Karpas-422 (cell line): Measurements from ENCODE around the gene PTPRG. TPM values are rescaled to one million over a fixed set of nuclear protein-coding genes. Genes with fewer than 3 reads are reported as not detected.

ENCODE experiments used
- DNase-seq: peaks from one replicate; pipeline ENCODE4 v3.0.0-alpha.2; 2015
- H2AFZ ChIP-seq: fragments of 200-600 bp; sonication (generic); 2 replicates; pipeline ENCODE4 v1.6.1; 2014; ENCODE audit warnings: antibody characterized with exemption, low read length, mixed read lengths
- H3K27ac ChIP-seq: fragments of 200-600 bp; sonication (generic); 2 replicates; pipeline ENCODE4 v1.5.1; 2014; ENCODE audit warnings: mild to moderate bottlenecking, low read length, moderate library complexity
- H3K27me3 ChIP-seq: fragments of 200-600 bp; sonication (generic); 2 replicates; pipeline ENCODE4 v1.6.1; 2014; ENCODE audit warnings: low read length, mixed read lengths
- H3K36me3 ChIP-seq: fragments of 200-600 bp; sonication (generic); 2 replicates; pipeline ENCODE4 v1.6.1; 2014; ENCODE audit warnings: low read length, mixed read lengths; ENCODE audit not compliant: insufficient read depth
- H3K4me1 ChIP-seq: fragments of 200-600 bp; sonication (generic); 2 replicates; pipeline ENCODE4 v1.6.1; 2014; ENCODE audit warnings: mild to moderate bottlenecking, low read length, mixed read lengths
- H3K4me2 ChIP-seq: fragments of 200-600 bp; sonication (generic); 2 replicates; pipeline ENCODE4 v1.6.1; 2014; ENCODE audit warnings: low read length, low read depth, mild to moderate bottlenecking; ENCODE audit not compliant: poor library complexity, severe bottlenecking
- H3K4me3 ChIP-seq: fragments of 200-600 bp; sonication (generic); 2 replicates; pipeline ENCODE4 v1.5.1; 2014; ENCODE audit warnings: mild to moderate bottlenecking, antibody characterized with exemption, low read length, mixed read lengths
- H3K79me2 ChIP-seq: fragments of 200-600 bp; sonication (generic); 2 replicates; pipeline ENCODE4 v1.6.1; 2014; ENCODE audit warnings: mild to moderate bottlenecking, low read length, mixed read lengths
- H3K9ac ChIP-seq: fragments of 200-600 bp; sonication (generic); 2 replicates; pipeline ENCODE4 v1.6.0; 2014; ENCODE audit warnings: low read length
- H3K9me2 ChIP-seq: fragments of 200-600 bp; sonication (generic), shearing (Covaris generic); replicated peaks from 2 replicates; pipeline ENCODE4 v1.6.0; 2014; ENCODE audit warnings: mild to moderate bottlenecking, low read length, moderate library complexity; ENCODE audit not compliant: insufficient read depth
- H3K9me3 ChIP-seq: fragments of 300-700, 200-600 bp; sonication (generic); 2 replicates; pipeline ENCODE4 v1.6.1; 2014; ENCODE audit warnings: low read length, mixed read lengths
- H4K20me1 ChIP-seq: fragments of 200-600 bp; sonication (generic); 2 replicates; pipeline ENCODE4 v1.6.1; 2014; ENCODE audit warnings: mild to moderate bottlenecking, antibody characterized with exemption, low read length, low read depth; ENCODE audit not compliant: insufficient read depth
- total RNA-seq: library from RNA; depleted of rRNA; stranded (reverse); fragments of >200 nt; shearing (Covaris generic); gene quantifications from 2 replicates; pipeline ENCODE4 v1.2.3, GENCODE V29; 2014; ENCODE audit warnings: low replicate concordance

PTPRG gene
- total RNA-seq, 1 experiment from 2014 or later, result not detected

DNA sequence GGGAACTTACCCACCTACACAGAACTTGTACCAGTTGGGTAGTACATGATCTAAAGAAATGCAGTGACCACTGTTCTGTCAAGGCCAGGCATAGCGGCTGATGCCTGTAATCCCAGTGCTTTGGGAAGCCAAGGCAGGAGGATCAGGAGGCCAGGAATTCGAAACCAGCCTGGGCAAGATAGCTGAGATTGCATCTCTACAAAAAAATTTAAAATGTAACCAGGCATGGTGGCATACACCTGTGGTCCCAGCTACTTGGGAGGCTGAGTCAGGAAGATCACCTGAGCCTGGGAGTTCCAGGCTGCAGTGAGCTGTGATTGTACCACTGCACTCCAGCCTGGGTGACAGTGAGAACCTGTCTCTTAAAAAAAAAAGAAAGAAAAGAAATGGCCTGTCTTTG lies 491.0 kb downstream of the PTPRG start:
- Histone ChIP-seq H3K36me3 (no peaks in the 10 kb centered on the region), H3K9me3 (no peaks in the 10 kb centered on the region), H2AFZ (no peak overlapping the region), H3K4me1 (no peaks in the 10 kb centered on the region), H3K4me2 (no peak overlapping the region), H3K4me3 (no peak overlapping the region), H3K9ac (no peak overlapping the region), H3K27me3 (no peaks in the 10 kb centered on the region), H3K79me2 (no peaks in the 10 kb centered on the region), H3K27ac (no peak overlapping the region), H3K9me2 (no peaks in the 10 kb centered on the region), H4K20me1 (no peaks in the 10 kb centered on the region)
- DNase-seq, result no peak

DNA sequence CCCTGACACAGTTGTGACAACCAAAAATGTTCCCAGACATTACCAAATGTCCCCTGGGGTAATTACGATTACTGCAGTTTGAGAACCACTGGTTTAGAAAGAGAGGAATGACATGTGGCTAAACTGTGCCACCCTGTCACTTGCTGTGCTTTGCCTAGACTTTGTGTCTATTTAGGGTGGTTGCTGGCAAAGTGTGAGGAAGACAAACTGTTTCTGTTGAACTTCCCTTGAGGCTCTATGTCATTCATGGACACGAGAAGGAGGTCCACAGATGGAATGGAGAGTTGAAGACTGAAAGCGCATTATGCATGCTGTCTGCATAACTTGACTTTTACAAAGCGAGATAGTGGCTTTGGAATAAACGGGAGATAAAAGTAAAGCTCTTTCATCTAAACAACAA lies 495.3 kb downstream of the PTPRG start:
- Histone ChIP-seq H3K36me3 (no peaks in the 10 kb centered on the region), H2AFZ (no peak overlapping the region), H3K27me3 (no peaks in the 10 kb centered on the region), H3K4me2 (no peak overlapping the region), H3K9ac (no peak overlapping the region), H3K9me3 (no peaks in the 10 kb centered on the region), H3K9me2 (no peaks in the 10 kb centered on the region), H3K79me2 (no peaks in the 10 kb centered on the region), H3K4me1 (no peaks in the 10 kb centered on the region), H3K27ac (no peak overlapping the region), H4K20me1 (no peaks in the 10 kb centered on the region), H3K4me3 (no peak overlapping the region)
- no peak for DNase-seq

DNA sequence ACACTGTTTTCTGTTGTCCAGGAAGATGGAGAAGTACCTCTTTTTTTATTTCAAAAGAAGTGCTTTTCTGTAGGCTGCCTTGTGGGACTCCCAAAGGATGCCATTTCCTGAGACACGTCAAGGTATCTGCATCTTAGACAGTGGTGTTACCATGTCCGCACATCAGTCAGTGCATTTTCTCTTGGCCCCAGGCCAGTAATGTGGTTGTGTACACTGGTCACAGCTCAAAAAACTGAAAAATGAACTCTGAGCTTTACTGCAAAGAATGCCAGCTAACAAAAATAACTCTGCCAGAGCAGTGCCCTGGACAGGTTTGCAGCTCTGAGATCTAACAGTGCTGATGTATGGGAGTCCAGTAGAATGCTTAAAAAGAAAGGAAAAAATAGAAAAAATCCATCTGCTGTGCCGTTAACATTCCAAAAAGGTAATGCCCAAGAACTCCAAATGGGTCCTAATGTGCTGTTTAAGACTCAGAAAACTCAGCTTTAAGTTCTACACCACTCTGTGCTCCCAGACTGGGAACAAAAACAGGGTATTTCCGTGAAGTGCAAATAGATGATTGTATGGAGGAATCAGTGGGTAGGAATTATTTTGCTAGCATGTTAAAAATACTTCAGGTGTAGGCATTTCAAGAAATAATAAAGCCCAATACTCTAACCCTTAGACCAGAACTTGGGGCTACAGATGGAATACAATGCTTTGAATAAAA lies 496.1 kb downstream of the PTPRG start:
- no peaks in the 10 kb centered on the region for H4K20me1 ChIP-seq
- H3K9ac ChIP-seq, result no peak overlapping the region
- H3K4me1 ChIP-seq, result no peaks in the 10 kb centered on the region
- H3K9me3 ChIP-seq, result no peaks in the 10 kb centered on the region
- H3K36me3 ChIP-seq, result no peaks in the 10 kb centered on the region
- no peak for DNase-seq
- no peaks in the 10 kb centered on the region for H3K27me3 ChIP-seq
- H2AFZ ChIP-seq, result no peak overlapping the region
- no peak overlapping the region for H3K27ac ChIP-seq
- H3K4me2 ChIP-seq, result no peak overlapping the region
- H3K9me2 ChIP-seq, result no peaks in the 10 kb centered on the region
- H3K4me3 ChIP-seq, result no peak overlapping the region
- H3K79me2 ChIP-seq, result no peaks in the 10 kb centered on the region

DNA sequence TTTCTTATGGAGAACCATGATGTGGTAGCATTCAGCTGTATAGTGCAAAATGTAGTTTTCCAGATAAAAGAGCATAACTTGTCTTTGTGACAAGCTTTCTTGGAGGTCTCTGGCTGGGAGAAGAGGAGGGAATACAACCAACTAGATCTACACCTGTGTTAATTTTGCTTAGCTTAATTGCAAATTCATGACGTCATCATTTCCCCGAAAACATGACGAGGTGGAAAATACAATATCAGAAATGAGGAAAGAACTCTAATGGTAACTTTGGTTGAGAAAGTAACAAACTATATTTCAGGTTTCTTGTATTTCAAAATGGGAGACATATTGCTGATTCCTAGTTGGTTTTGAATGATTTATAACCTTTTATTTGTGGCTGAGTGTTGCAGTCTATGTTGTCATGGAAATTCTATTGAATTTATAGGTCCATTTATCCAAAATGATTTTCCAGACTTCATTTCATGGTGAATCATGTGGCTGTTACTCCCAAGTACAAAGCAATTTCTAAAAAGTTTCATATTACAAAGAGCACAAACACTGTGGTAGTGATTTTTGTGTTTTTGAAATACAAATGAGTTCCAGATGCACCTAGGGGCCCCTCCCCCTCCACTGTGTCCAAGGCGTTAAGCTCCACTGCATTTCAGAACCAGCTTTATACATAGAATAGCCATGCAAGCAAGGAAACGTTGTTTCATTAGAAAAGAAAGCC lies 504.8 kb downstream of the PTPRG start:
- no peak overlapping the region for H3K4me2 ChIP-seq
- no peaks in the 10 kb centered on the region for H3K79me2 ChIP-seq
- no peaks in the 10 kb centered on the region for H3K4me1 ChIP-seq
- H3K27ac ChIP-seq, result no peak overlapping the region
- no peak overlapping the region for H3K9ac ChIP-seq
- no peaks in the 10 kb centered on the region for H3K27me3 ChIP-seq
- no peaks in the 10 kb centered on the region for H3K9me2 ChIP-seq
- no peak overlapping the region for H3K4me3 ChIP-seq
- no peaks in the 10 kb centered on the region for H3K36me3 ChIP-seq
- no peaks in the 10 kb centered on the region for H4K20me1 ChIP-seq
- no peak for DNase-seq
- no peaks in the 10 kb centered on the region for H3K9me3 ChIP-seq
- no peak overlapping the region for H2AFZ ChIP-seq

DNA sequence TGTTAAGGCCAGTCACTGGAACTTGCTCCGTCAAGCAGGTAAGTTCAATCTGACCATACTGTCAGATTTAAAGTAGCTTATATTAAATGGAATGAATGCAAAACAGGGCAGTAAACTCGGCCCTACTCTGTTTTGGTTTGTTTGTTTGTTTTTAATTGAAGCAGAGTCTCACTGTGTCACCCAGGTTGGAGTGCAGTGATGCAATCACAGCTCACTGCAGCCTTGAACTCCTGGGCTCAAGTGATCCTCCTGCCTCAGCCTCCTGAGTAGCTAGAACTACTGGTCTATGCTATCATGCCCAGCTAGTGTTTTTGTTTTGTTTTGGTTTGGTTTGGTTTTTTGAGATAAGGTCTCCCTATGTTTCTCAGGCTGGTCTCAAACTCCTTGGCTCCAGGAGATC lies 507.0 kb downstream of the PTPRG start:
- Histone ChIP-seq H3K4me2 (no peak overlapping the region), H2AFZ (no peak overlapping the region), H3K36me3 (no peaks in the 10 kb centered on the region), H3K9me3 (no peaks in the 10 kb centered on the region), H3K27ac (no peak overlapping the region), H3K9me2 (no peaks in the 10 kb centered on the region), H3K9ac (no peak overlapping the region), H4K20me1 (no peaks in the 10 kb centered on the region), H3K79me2 (no peaks in the 10 kb centered on the region), H3K27me3 (no peaks in the 10 kb centered on the region), H3K4me3 (no peak overlapping the region), H3K4me1 (no peaks in the 10 kb centered on the region)
- no peak for DNase-seq

DNA sequence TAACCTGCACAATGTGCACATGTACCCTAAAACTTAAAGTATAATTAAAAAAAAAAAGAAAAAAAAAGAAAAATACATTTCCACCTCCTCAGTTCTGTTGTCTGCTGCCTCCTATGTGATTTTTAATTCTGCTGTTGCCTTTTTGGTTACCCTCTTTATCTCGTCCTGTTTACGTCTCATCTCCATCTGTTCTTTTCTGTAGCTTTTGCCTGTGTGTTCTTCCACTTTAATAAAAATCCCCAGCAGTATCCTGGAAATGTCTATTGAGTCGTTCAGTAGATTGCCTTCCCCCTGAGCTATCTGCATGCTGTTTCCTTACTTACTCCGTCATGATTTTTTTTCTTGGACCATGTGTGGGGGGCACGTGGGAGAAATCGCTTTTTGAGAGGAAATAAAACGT lies 509.5 kb downstream of the PTPRG start:
- no peaks in the 10 kb centered on the region for H3K9me2 ChIP-seq
- DNase-seq, result no peak
- H3K27ac ChIP-seq, result no peak overlapping the region
- H3K9me3 ChIP-seq, result no peaks in the 10 kb centered on the region; the same call in 1 of the 2 replicates
- H3K4me2 ChIP-seq, result no peak overlapping the region
- H3K9ac ChIP-seq, result no peak overlapping the region
- no peaks in the 10 kb centered on the region for H3K4me1 ChIP-seq
- no peaks in the 10 kb centered on the region for H4K20me1 ChIP-seq
- no peaks in the 10 kb centered on the region for H3K36me3 ChIP-seq
- H3K4me3 ChIP-seq, result no peak overlapping the region
- no peak overlapping the region for H2AFZ ChIP-seq
- no peaks in the 10 kb centered on the region for H3K79me2 ChIP-seq
- H3K27me3 ChIP-seq, result no peaks in the 10 kb centered on the region

DNA sequence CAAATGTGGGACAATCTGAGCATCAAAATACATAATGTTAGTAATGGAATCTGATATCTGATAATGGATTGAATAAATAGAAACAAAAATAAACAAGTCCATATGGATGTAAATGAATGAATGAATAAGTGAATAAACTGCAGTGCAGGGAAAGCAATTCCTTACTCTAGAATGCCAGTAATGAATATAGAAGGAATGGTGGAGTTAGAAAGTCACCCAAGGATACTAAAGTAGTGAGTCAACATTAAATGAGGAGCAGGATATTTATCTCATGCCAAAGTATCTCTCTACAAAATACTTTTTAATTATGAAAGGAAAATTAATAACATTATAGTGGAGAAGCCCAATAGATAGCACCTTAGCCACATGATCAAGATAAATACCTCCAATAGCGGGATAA lies 511.7 kb downstream of the PTPRG start:
- H2AFZ ChIP-seq, result no peak overlapping the region
- no peak overlapping the region for H3K4me3 ChIP-seq
- H3K9ac ChIP-seq, result no peak overlapping the region
- H3K36me3 ChIP-seq, result no peaks in the 10 kb centered on the region
- no peaks in the 10 kb centered on the region for H3K9me2 ChIP-seq
- H3K9me3 ChIP-seq, result no peaks in the 10 kb centered on the region; the same call in 1 of the 2 replicates
- no peaks in the 10 kb centered on the region for H3K79me2 ChIP-seq
- H3K27me3 ChIP-seq, result no peaks in the 10 kb centered on the region
- no peaks in the 10 kb centered on the region for H4K20me1 ChIP-seq
- no peak for DNase-seq
- no peak overlapping the region for H3K27ac ChIP-seq
- H3K4me2 ChIP-seq, result no peak overlapping the region
- H3K4me1 ChIP-seq, result no peaks in the 10 kb centered on the region

DNA sequence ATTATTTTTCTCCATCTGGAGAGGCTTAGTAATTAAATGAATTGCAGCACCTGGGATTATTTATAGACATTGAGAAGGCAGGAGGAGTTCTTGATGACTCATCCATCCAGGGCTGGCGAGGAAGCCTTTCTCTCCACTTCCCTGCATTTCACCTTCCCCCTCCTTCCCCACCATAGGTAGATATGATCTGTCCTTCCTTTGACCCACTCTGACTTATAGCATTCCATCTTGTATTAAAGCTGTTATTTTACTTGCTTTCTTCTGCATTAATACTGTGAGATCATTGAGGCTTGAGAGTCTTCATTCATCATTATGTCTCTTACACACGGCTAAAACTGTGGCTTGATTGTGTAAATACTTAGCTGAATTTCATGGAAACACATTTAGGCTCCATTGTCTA lies 523.2 kb downstream of the PTPRG start:
- no peak overlapping the region for H3K4me3 ChIP-seq
- no peak overlapping the region for H3K9ac ChIP-seq
- H3K9me2 ChIP-seq, result no peaks in the 10 kb centered on the region
- H3K79me2 ChIP-seq, result no peaks in the 10 kb centered on the region
- H2AFZ ChIP-seq, result no peak overlapping the region
- H3K27ac ChIP-seq, result no peak overlapping the region
- no peak for DNase-seq
- no peaks in the 10 kb centered on the region for H4K20me1 ChIP-seq
- no peak overlapping the region for H3K4me2 ChIP-seq
- H3K9me3 ChIP-seq, result no peaks in the 10 kb centered on the region
- no peaks in the 10 kb centered on the region for H3K4me1 ChIP-seq
- H3K36me3 ChIP-seq, result no peaks in the 10 kb centered on the region
- H3K27me3 ChIP-seq, result no peaks in the 10 kb centered on the region
